ENCODE results near the gene ANO3.

- TF ChIP-seq CTCF (IDR thresholded peaks at IDR 0.05; ENCODE audit: insufficient read depth, low read length, poor library complexity, severe bottlenecking) (no peak), EZH2phosphoT487 (conservative IDR thresholded peaks at IDR 0.05; ENCODE audit: low read length) (no peak)
Observed at GRCh38 chr11:26283852-26284408, 48.0 kb upstream of the ANO3 start.
